Fibroblast of skin of left quadriceps (primary cell): Measurements from ENCODE around the gene TMEM26.
A peak's percentile ranks its signal among the peaks of the same experiment; 100 is the strongest.

Experiments used
- DNase-seq, 2 experiments: peaks; one replicate each; pipeline ENCODE4 v3.0.0-alpha.2; 2013; ENCODE audit warnings: low read depth in 2 of 2

Gene TMEM26

DNA sequence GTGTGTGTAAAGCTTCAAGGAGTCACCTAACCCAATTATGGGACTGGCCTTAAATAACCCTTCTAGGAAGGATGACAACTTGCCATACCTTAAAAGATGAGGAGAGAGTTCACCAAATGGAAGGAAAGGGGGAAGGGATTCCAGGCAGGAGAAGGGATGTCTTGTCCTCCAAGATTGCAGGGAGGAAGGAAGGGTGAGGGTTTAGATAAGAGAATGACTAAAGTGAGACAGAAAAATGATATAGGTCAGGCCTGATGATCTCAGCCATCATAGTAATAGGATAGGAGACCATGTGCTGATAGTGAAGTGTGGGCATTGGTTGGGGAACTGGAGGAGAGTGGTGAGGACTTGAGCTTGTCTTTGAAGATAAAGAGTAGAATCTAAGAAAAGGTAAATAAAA is 7.7 kb upstream of the TMEM26 start:
- no peak for DNase-seq

DNA sequence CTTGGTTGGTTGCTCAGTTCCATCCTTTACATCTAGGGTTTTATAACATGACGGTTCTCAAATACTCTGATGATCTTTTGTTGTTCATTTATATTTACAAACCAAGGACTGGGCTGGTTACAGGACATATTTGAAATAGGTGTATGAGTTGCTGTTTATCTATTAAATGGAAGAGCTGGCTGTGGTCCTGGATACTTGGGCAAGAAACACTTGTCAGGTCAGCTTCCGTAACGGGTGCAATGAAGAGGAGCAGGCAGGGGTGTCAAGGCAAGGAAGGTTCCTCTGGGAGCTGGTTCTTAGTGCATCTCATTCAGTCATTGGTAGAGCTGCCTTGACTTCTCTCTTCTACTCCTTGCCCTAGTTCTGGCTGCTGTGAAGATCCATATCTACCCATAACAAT is 4.8 kb upstream of the TMEM26 start:
- DNase-seq, result no peak

DNA sequence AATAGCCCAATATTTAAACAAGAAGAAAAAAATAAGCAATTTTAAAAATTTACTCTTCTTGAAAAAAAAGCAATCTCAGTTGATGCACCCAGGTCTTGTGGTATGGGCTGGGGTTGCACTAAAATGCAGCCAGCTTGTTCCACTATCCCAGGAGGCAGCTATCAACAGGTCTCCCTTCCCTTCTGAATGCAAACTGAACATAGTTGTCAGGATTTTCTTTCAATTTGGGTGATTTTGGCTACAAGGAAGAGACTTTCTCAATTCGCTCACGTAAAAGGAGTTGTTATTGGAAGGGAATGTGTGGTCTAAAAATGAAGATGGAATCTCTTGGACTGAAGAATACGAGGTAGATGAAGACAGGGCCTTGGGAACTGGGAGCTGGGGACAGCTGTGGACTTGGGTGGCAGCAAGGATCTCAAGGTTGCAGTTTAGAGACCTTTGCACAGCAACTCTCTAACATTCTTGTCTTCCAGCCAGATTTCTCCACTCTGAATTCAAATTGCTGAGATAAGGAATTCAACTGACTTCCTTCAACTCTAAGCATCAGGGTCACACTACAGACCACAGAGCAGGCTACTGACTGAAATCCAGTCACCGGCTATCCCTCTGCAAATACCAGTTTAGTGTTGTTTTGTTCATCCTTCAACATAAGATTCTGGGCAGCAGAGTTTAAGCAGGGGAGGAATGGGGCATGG is 3.1 kb upstream of the TMEM26 start:
- DNase-seq, result no peak

DNA sequence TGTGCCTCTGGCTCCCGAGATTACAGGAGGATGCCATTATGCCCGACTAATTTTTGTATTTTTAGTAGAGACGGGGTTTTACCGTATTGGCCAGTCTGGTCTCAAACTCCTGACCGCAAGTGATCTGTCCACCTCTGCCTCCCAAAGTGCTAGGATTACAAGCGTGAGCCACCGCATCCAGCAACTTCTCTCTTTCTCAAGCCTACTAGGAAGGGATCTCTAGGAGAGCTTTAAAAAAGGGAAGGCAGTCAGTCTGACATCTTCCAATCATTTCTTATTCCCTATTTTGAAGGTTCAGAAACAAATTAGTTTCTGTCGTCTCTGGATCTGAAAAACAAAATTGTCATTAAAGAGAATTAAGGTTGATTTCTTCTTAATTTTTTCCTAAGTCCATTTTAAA is 2.5 kb upstream of the TMEM26 start:
- no peak for DNase-seq

DNA sequence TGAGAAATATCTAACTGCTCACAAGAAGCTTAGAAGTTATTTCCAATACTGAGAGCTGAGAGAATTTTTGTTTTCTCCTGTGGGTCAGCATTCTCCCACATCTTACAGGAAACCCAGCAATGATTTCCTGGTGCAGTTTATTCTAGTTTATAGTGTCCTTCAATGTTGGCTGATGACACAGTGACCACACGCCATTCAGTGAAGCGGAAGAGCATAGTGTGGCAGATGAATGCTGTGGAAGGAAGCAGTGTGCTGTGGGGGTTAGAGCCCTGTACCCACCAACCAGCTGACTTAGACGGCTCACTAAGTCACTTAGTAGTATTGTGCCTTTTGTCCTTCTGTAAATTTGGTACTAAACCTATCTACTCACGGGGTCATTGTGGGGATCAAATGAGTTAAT is 1.4 kb upstream of the TMEM26 start:
- DNase-seq, result no peak

DNA sequence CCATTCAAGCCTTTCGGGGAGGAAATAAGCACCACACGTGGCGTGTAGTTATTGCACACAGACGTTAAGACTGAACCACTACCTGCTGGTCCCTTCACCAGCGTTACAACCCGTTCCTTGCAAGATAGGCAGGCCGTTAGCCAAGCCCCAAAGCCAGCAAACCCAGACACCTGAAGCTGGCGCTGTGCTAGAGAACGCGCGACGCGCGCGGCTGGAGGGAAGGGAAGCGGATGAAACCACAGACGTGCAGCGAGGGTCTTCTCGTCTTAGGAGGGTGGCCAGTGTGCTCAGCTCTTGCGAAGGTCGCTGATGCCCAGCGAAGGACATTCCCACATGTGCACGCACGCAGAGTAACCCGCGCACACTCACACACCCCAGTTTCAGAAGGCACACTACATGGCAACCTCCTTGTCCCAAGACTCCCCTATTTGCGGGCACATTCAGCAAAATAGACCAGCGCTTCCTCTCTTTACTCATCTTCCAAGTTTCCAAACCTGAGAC is 980 bp downstream of the TMEM26 start:
- no peak for DNase-seq

DNA sequence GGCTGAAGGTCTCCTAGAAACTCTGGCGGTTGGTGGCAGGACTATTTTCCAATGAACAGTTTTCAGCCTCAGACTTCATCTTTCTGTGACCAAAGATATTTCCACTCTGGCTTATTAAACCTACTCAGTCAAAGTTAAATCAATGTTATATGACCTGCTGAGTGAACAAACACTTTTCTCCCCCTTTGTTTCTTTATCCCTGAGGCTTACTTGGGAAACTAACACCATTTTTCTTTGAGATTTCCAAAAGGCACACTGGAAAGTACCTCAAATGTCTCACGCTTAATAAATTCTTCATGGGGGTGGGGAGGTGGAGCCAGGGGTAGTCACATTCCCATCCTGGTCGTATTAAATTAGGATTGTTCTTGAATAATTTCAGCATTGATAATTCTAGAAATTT is 1.8 kb downstream of the TMEM26 start:
- DNase-seq, result no peak

DNA sequence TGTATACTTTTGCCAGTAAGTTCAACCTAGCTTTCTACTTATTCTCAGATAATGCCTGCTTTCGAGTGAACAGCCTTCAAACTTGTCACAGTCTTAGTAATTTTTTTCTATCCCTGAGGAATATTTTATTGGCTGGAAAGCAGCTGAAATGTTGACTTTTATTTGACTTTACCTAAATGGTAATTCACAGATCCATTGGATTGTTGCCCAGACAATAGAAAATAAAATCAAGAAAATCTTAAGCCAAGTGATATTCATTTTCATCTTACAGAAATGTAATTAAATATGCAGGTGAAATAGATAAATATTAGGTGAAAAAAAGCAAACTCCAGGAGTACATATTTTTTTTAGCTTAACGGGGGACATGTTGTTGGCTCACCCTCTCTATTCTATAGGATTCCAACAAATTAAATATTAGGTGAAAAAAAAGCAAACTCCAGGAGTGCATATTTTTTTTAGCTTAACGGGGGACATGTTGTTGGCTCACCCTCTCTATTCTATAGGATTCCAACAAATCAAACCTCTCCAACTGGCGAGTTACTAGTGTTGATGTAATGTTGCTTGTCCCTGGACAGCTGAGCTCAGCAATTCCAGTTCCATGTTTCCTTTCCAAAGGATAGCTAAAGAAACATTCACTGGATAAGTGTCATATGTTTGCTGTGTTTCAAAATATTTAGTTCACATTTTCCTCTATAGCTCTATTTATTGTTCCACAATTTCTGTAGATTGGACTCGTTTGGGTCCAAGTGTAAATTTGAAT is 4.2 kb downstream of the TMEM26 start:
- no peak for DNase-seq

DNA sequence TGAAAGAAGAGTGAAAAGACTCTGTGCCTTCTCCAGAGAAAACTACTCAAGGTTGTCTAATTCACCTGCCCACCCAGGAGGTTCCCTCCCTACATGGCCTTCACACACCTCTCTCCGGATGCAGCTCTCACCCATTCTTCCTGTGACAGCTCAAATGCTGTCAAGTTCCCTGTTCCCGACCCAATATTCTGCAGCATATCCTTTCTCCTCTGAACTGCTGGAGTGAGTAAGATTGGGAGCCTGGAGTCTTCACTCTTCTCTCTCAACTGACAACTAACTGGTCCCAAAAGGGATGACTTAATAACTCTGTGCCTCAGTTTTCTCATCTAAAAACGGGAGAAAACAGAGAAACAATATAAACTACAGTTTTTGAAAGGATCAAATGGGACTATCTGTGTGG is 5.1 kb downstream of the TMEM26 start:
- DNase-seq, result no peak

DNA sequence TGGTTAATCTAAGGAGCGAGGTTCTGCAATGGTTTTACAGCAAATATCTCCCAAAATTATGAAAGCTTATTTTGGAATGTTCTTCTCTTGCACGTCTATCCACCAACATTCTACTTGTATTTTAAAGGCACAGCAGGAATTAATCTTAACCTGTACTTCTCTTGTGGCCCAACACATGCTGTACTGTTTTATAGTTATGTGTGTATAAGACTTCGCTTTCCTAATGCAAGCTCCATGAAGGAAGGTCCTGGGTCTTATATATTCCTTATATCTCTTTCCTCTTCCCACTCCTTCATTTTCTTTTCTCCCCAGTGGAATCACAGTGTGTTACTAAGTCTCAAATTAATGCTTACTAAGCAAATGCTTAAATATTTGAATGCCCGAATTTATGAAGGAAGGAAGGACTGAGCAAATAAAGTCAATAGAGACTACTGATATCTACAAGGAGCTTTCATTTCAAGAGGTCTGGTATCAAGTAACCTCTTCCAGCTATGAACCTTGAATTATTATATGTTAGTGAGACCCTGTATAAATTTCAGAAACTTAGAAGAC is 14.0 kb downstream of the TMEM26 start:
- DNase-seq, result no peak

DNA sequence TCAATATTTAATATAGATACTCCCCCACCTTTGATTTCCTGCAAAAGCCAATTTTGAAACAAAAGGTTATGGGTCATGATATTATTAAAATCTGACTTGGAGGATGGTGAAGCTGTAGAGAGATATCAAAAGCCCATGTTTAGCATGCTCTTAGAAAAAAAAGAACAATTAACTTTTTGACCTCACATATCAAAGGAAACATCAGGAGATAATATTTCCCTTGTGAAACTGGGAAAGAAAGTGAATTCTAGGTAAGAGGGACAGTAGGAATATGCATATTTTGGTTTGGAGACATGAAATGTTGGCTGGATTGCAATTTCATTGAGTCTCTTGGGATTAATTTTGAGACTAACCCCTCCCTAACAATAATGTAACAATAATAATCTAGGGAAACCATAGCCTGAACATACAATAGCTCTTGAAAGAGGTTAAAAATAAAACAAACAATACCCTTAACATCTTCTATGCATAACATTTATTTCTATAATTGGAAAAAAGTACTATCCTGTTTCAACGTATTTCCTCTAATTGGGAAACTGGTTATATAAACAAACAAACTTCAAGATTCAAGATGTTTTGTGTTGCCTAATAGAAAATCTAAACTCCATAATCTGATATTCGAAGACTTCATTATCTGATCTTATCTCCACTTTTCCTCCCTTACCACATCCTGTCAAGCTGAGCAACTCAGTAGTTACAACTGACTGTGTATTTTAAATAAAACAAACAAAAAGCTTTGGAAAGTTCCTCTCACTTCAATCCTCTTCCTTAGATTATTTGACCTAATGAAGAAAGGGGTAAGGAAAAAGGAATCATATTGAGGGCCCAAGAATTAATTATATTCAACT is 14.8 kb downstream of the TMEM26 start:
- no peak for DNase-seq

DNA sequence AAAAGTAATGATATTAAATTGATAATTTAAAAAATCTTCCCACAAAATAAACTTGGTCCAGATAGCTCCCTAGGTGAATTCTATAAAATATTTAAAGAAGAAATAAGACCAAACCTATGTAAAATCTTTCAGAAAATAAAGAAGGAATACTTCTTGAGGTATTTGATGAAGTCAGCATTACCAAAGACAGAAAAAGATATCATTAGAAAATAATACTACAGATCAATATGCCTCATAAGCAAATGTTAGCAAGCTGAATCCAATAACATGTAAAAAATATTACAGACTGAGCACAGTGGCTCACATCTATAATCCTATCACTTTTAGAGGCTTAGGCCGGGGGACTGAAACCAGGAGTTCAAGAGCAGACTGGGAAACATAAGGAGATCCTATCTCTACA is 30.0 kb downstream of the TMEM26 start:
- no peak for DNase-seq

DNA sequence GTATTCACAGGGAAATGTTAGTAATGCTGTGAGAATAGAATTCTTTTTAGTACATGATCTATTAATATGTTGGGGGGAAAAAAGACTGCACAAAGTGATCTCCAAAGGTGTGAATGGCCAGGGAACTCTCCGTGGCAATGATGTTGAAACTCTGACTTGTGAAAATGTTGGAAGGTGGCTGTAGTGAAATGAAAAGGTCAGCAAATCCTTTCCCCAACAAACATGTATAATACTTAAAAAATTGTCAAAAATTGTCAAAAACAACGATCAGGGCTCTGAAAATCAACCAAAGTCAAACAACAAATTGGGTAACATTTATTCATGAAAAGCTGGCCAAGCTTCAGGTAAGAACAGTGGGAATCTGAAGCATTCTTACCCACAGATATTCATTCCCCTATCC is 35.5 kb downstream of the TMEM26 start:
- DNase-seq, result no peak

DNA sequence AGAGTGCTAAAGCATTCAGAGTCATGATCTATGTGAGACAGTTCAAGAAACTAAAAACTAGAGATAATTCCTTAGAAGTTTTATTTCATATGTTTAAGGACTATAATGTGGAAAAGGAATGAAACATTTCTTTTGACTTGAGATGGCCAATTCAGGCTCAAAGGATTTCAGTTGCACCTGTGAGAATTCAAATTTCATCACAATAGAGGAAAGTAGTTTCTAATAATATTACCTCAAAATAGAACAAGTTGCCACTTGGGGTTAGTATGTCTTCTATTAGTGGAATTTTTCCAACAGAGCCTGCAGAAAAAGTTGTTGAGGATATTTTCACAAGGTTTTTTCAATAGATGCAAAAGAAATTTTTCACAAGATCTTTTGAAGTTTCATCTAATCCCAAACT is 37.4 kb downstream of the TMEM26 start:
- DNase-seq, result no peak

DNA sequence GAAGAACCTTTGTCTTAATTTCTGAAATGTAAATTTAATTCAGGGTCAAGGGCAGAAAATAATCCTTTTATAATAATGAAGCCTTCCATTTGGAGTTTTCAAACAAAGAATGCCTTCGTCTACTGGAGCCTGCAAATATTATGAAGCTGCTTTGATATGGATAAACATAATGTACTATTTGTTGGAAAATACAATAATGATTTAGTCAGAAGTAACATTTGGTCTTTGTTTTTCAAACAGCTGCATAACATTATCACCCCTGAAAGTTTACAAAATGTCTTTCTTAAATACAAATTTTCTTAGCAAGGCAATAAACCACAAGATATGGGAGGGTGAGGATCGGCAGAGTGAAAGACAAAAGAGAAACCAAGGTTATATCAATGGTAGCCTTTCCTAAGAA is 41.5 kb downstream of the TMEM26 start:
- DNase-seq, result no peak

DNA sequence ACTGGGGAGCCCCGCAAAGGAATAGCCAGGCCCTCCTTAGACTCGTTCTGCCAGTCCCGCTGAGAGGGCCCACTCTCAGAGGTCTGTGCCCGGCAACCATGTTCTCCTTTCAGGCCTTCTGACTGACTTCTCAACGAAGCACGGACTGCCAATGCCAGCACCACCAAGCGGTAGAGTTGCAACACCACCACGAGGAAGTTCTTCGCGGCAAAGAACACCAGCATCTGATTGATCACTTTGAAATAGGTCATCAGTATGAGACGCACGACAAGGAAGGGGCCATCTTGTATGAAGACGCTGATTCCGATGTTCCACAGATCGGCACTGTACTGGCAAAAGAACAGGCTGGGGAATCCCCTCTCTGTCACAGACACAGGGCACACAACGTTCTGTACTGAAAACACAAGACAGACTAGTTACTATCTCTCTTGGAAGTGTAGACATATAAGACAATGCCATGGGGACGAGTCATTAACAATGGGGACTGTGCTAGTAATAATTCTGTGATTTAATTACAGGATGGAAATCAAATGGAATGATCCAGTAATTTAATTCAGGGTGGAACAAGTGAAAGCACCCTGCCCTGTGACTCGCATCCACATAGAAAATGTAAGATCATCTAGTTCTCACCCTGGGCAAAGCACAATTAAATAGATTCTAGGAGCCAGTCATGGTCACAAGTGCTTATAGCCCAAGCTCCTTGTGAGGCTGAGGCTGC is 42.7 kb downstream of the TMEM26 start:
- DNase-seq, result no peak

DNA sequence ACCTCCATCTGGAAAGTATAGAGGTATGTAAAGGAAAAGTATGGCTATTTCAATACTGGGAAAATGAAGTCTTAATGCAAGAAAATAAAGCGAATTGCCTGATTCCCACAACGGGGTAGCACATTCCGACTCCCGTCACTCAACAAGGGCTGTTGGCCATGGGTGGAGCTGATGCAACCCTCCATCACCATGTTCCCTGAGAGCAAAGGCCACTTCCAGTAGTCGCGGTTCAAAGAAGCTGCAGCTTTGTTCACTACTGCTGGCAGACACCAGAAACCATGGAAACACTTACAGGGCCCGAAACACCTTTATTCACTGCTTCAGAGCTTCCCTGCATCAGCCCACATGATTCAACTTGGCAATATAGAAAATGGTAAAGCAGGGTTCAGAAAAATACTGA is 44.0 kb downstream of the TMEM26 start:
- DNase-seq, result no peak

DNA sequence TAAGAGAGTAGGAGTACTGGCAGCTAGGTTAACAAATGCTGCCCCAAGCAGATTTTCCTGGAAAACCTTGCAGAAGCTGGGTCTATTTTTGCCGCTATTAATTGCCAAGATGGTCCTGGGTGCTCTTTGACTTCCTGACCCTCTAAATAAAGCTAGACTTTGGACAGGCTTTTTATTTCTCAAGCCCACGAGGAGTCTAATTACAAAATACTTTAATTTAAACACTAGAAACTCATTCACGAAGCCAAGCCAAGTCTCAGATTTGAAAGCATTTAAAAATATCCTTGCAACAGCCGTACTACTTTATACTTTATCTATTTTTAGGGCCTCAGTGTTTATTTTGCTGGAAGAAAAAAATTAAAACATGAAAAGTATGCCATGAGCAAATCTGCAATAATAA is 45.1 kb downstream of the TMEM26 start:
- no peak for DNase-seq

DNA sequence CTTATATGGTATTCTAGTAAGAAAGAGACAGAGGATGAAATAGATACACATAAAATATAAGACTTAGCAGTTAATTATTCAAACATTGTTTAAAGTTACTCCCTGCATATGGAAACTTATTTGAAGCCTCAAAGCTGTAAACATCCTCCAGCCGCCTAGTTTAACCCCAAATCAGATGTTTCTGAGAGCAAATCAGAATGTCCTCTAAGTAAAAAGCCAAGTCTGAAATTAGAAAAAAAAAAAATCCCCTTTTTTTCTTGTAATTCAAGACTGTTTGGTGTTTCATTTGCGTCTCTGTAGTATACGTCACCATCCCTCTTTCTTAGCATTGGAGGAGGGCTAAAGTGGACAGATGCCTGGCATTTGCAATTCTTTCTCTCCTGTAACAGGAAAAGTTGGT is 46.4 kb downstream of the TMEM26 start:
- peak; percentile 49 to 52 for DNase-seq

DNA sequence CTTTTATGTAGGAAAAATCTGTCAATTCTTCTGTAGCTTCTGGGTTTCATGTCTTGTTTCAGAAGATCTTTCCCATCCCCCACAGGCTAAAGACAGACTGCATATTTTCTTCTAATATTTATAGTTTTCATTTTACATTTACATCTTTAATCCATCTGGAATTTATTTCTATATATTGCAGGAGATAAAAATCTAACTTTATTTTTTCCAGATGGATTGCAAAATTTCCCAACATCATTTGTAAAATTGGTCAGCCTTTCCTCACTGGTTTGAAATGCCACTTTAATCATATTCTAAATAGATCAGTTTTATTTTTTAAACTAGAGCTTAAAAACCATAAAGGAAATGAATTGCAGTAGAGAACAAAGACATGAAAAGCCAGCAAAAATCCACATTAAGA is 46.9 kb downstream of the TMEM26 start:
- DNase-seq, result peak; percentile 75 to 79

DNA sequence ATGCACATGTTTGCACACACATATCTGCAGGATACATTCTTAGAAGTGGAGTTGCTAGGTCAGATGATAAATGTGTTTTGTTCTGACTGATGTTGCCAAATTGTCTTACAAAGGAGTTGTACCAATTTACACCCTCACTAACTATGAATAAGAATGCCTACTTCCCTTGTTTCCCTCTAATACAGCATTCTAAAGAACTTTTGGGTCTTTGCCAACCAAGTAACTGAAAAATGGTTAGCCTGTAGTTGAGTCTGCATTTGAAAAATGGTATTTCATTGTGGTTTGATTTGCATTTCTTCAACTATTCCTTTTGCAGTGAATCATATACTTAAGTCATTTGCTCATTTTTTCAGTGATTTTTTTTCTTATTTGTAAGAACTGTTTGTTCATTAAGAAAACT is 48.4 kb downstream of the TMEM26 start:
- DNase-seq, result peak; percentile 82 to 84

DNA sequence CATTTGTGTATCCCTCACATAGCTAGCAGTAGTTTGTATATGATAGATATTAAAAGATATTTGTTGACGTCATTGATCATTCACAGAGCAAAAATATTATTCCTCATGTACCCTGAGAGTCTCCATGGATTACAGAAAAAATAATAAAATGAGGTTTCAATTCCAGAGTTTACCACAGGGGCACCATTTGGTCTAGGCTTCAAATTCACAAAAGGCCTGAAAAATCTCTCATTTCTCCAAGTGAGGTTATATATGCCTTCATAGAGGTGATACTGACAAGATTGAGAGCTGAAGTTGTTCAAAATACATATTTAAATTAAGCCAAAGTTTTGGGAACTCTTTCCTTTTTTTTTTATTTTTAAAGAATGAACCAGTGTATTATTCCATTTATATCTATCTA is 52.7 kb downstream of the TMEM26 start:
- no peak for DNase-seq
